PFSK-1 (cell line): Measurements from ENCODE around the gene MYO1D.

Experiments
- FOXP2 ChIP-seq: optimal IDR thresholded peaks from 2 replicates; pipeline ENCODE3; 2011; ENCODE audit warnings: borderline replicate concordance, control low read depth, inconsistent platforms; ENCODE audit not compliant: insufficient read depth; ENCODE audit errors: extremely low read length, extremely low read depth
- POLR2AphosphoS5 ChIP-seq: IDR thresholded peaks from 2 replicates; pipeline ENCODE4 v1.6.1; 2012; ENCODE audit warnings: low read depth, mild to moderate bottlenecking, control low read depth, low read length, moderate library complexity
- SIN3A ChIP-seq: IDR thresholded peaks from 2 replicates; pipeline ENCODE4 v1.6.1; 2012; ENCODE audit warnings: mild to moderate bottlenecking, low read length, moderate library complexity, borderline replicate concordance; ENCODE audit not compliant: insufficient read depth
- TAF1 ChIP-seq: IDR thresholded peaks from 2 replicates; pipeline ENCODE4 v1.6.1; 2012; ENCODE audit warnings: low read length, control low read depth, borderline replicate concordance; ENCODE audit not compliant: insufficient read depth
- TF ChIP-seq, protein P1 (sequence below), 2 experiments: IDR thresholded peaks; 2 replicates each; pipeline versions ENCODE4 v1.6.1 to v1.8.0; 2011 to 2012; ENCODE audit warnings: low read depth in 2 of 2, low read length in 2 of 2, control low read depth in 1 of 2, inconsistent platforms in 1 of 2, mild to moderate bottlenecking in 1 of 2, moderate library complexity in 1 of 2; ENCODE audit not compliant: insufficient read depth in 1 of 2

DNA sequence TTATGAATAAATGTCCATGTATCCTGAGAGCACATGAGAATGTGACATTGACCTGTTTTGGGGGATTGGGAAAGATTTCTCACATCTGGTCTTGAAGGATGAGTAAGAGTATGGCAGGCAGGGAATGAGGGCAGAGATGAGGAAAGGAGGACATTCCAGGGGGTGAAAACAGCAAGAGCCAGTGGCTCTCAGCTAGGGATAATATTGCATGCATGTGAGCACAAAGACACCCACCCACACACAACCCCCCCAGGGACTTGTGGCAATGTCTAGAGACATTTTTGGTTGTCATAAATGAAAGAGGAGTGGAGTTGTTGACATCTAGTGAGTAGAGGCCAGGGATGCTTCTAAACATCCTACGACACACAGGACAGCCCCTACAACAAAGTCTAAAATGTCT is 6.0 kb downstream of the MYO1D start:
- no peak for TF ChIP-seq TAF1
- no peak for TF ChIP-seq POLR2AphosphoS5
- TF ChIP-seq, protein P1, sequence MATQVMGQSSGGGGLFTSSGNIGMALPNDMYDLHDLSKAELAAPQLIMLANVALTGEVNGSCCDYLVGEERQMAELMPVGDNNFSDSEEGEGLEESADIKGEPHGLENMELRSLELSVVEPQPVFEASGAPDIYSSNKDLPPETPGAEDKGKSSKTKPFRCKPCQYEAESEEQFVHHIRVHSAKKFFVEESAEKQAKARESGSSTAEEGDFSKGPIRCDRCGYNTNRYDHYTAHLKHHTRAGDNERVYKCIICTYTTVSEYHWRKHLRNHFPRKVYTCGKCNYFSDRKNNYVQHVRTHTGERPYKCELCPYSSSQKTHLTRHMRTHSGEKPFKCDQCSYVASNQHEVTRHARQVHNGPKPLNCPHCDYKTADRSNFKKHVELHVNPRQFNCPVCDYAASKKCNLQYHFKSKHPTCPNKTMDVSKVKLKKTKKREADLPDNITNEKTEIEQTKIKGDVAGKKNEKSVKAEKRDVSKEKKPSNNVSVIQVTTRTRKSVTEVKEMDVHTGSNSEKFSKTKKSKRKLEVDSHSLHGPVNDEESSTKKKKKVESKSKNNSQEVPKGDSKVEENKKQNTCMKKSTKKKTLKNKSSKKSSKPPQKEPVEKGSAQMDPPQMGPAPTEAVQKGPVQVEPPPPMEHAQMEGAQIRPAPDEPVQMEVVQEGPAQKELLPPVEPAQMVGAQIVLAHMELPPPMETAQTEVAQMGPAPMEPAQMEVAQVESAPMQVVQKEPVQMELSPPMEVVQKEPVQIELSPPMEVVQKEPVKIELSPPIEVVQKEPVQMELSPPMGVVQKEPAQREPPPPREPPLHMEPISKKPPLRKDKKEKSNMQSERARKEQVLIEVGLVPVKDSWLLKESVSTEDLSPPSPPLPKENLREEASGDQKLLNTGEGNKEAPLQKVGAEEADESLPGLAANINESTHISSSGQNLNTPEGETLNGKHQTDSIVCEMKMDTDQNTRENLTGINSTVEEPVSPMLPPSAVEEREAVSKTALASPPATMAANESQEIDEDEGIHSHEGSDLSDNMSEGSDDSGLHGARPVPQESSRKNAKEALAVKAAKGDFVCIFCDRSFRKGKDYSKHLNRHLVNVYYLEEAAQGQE (IDR thresholded peaks at IDR 0.05; ENCODE audit: insufficient read depth in 1 of 2, low read depth in 2 of 2, low read length in 2 of 2) = no peak
- TF ChIP-seq FOXP2 = no peak
- TF ChIP-seq SIN3A = no peak
